ENCODE data around the gene NOX3.
A peak's percentile ranks its signal among the peaks of the same experiment; 100 is the strongest.
"Not testable (repeated sequence)": the region's sequence is repeated elsewhere in the genome, so short reads cannot be mapped to it uniquely, and the experiment has no call there.

The NOX3 gene, protein sequence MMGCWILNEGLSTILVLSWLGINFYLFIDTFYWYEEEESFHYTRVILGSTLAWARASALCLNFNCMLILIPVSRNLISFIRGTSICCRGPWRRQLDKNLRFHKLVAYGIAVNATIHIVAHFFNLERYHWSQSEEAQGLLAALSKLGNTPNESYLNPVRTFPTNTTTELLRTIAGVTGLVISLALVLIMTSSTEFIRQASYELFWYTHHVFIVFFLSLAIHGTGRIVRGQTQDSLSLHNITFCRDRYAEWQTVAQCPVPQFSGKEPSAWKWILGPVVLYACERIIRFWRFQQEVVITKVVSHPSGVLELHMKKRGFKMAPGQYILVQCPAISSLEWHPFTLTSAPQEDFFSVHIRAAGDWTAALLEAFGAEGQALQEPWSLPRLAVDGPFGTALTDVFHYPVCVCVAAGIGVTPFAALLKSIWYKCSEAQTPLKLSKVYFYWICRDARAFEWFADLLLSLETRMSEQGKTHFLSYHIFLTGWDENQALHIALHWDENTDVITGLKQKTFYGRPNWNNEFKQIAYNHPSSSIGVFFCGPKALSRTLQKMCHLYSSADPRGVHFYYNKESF

DNA sequence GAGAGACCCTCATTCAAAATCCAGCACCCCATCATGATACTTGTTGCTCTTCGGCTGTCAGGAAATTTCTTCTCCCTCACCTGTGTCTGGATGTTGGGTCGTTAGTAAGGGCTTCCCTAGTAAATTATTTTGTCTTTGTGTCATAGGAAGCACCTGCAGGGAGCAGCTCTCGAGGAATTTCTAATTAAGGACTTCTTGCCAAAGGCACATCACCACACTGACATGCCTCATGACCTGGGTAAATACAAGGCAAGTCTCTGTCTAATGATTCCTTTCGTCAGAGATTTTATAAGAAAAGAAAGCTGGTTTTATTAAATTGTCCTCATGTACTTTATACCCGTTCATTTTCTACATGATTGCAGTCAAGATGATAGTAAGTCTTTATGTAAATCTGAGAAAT lies at the start of gene NOX3:
Gene NOX3 (minus strand): TSS at position 74 of the 400 bp plus-strand sequence. CDS start 39 bp downstream, at position 35.
- no peak within 1 kb of the TSS for H3K4me3 Mint-ChIP-seq
- H3K27me3 Mint-ChIP-seq, result peaks cover 27% of the 10 kb centered on the region
- H3K36me3 Mint-ChIP-seq, result no peaks in the 10 kb centered on the region
- ATAC-seq, result no peak
- H3K27ac Mint-ChIP-seq, result no peak within 1 kb of the TSS
- H3K9me3 Mint-ChIP-seq, result no peaks in the 10 kb centered on the region
- H3K4me1 Mint-ChIP-seq, result no peaks in the 10 kb centered on the region

DNA sequence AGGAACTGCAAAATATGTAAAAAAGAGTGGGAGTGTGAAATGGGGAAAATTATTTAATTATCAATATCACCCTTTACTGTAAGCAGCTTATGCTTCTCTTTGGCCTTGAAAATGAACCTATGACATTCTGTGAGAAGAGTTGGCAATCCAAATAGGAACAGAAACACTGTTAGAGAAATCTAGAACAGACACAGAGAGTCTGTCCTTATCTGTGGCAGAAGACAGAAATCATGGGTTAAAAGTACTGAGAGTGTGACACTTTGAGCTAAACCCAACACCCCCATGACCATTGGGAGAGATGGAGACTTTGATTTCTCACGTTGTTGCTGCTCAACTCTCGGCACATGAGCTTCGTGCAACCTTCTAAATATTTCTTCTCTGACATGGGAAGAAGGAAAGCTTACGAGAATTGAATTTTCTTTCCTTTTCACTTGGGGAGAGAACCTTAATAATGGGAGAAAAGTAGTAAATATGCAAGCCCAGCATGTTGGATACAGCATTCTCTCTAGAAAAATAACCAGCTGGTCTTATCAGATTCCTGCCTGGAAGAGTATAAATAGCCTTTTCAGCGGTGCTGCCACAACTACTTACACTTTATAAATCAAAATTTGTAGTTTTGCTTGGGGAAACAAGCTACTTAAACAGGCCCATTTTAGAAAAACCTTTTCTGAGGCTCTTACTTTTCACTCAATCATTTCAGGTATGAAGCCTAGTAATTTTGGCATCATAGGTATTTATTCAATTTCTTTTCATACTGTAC lies 49.4 kb upstream of the NOX3 start:
- H3K4me3 Mint-ChIP-seq, result no peak overlapping the region
- no peaks in the 10 kb centered on the region for H3K4me1 Mint-ChIP-seq
- ATAC-seq, result no peak
- H3K27me3 Mint-ChIP-seq, result no peaks in the 10 kb centered on the region
- H3K36me3 Mint-ChIP-seq, result no peaks in the 10 kb centered on the region
- H3K27ac Mint-ChIP-seq, result no peak overlapping the region
- H3K9me3 Mint-ChIP-seq, result peaks cover 3% of the 10 kb centered on the region

DNA sequence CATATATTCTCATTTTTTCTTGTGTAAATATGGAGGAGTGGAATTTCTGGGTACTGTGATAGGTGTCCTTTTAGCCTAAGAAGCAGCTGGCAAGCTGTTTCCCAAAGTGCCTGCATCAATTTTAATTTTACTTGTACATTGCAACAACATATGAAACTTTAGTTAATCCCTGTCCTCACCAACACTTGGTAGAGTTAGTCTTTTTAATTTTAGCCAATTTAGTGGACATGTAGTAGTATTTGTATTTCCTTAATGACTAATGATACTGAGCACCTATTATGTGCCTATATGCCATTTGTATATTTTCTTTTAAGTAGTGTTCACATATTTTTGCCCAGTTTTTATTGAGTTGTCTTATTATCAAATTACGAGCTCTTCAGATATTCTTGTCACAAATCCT lies 46.8 kb upstream of the NOX3 start:
- Mint-ChIP-seq H3K9me3 (peaks cover 3% of the 10 kb centered on the region), H3K4me1 (no peaks in the 10 kb centered on the region), H3K27ac (no peak overlapping the region), H3K27me3 (no peaks in the 10 kb centered on the region), H3K36me3 (no peaks in the 10 kb centered on the region), H3K4me3 (no peak overlapping the region)
- no peak for ATAC-seq

DNA sequence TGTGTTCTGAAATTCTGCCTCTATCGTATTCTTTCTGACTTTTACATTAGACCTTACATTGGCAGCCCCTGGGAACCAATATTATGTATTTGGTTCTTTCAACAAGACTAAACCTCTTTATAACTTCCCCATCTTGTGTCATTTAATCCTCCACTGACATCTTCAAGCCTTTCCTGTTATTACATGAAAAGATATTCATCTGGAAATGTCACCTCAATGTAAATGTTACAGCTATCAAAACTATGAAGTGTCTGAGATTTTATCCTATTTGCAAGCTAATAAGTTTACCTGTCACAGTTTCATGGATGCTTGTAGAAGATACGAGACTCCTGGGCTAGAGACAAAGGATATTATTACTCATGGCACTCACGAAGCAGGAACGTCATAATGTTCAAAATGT lies 43.9 kb upstream of the NOX3 start:
- ATAC-seq, result no peak
- H3K4me1 Mint-ChIP-seq, result no peaks in the 10 kb centered on the region

DNA sequence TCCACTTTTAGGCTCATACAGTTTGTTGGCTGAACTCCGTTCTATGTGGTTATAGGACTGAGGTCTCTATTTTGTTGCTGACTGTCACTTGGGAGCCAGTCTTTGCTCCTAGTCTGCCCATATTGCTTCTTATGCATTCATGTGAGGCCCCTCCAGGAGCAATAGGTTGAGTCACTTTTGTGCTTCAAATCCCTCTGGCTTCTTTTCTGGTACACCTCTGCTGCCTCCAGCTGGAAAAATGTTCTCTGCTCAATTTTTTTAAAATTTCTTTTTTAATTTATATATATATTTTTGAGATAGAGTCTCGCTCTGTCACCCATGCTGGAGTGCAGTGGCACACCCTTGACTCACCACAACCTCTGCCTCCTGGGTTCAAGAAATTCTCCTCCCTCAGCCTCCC lies 42.7 kb upstream of the NOX3 start:
- H3K4me3 Mint-ChIP-seq, result no peak overlapping the region
- peaks cover 4% of the 10 kb centered on the region for H3K4me1 Mint-ChIP-seq
- peaks cover under 1% of the 10 kb centered on the region for H3K9me3 Mint-ChIP-seq
- H3K27me3 Mint-ChIP-seq, result no peaks in the 10 kb centered on the region
- H3K27ac Mint-ChIP-seq, result no peak overlapping the region
- no peak for ATAC-seq
- H3K36me3 Mint-ChIP-seq, result no peaks in the 10 kb centered on the region

More for the DNA sequence above, 43.9 kb upstream of the NOX3 start:
- Mint-ChIP-seq H3K27ac (no peak overlapping the region), H3K9me3 (peaks cover 3% of the 10 kb centered on the region), H3K36me3 (no peaks in the 10 kb centered on the region), H3K4me3 (no peak overlapping the region), H3K27me3 (no peaks in the 10 kb centered on the region)

DNA sequence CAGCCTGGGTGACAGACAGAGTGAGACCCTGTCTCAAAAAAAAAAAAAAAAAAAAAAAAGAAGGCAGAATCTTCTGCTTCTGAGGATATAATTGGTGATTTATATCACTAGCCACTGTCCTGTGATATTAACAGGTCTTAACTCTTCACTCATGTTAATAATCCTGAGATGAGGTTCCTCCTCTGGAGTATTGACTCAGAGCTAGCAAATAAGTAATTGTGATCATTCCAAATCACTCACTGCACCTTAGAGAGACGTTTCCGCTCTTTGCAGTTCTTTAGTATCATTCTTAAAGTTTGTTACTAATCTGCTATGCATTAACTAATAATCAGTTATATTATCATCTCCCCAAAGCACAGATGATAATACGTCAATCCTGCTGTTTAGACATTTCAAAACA lies 41.6 kb upstream of the NOX3 start:
- peaks cover 15% of the 10 kb centered on the region for H3K4me1 Mint-ChIP-seq
- H3K9me3 Mint-ChIP-seq, result peaks cover 4% of the 10 kb centered on the region
- ATAC-seq, result no peak

DNA sequence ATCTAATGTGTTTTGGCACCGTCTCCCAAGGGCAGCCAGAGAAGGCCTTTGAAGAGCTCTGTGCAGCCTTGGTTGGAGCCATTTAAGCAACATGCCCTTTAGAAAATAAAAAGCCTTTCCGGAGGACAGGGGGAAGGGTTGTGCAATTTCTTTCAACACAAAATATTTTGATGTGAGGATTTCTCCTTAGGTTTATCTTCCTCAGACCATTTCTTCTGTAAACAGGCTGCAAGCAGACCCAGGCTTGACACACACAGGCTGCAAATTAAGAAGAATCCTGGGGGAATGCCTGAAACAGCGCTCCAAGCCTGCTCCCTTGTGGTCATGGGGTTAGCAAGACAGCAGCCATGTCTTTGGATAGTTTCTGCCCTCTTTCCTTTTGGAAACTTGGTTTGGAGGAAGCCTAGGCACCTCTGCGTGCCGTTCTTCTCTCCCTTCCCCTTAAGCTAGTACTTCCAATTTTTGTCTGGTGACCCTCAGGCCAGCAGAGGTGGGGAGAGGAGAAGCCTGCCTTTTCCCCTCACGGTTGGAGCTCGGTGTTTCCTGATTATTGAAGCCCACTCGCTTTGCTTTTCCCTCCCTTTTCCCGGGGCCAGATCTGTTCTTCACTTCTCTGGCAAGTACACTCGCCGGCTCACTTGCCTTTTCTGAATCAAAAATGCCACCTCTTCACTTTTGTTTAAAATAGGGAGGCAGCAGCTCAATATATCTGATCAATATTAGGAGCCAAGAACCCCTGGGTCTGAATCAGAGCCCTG lies 39.6 kb upstream of the NOX3 start:
- ATAC-seq, result no peak
- Mint-ChIP-seq H3K4me1 (peaks cover 15% of the 10 kb centered on the region), H3K27ac (no peak overlapping the region), H3K27me3 (no peaks in the 10 kb centered on the region), H3K9me3 (peaks cover 4% of the 10 kb centered on the region), H3K36me3 (no peaks in the 10 kb centered on the region), H3K4me3 (no peak overlapping the region)

More for the DNA sequence above, 41.6 kb upstream of the NOX3 start:
- no peak overlapping the region for H3K4me3 Mint-ChIP-seq
- no peaks in the 10 kb centered on the region for H3K27me3 Mint-ChIP-seq
- no peaks in the 10 kb centered on the region for H3K36me3 Mint-ChIP-seq
- no peak overlapping the region for H3K27ac Mint-ChIP-seq

DNA sequence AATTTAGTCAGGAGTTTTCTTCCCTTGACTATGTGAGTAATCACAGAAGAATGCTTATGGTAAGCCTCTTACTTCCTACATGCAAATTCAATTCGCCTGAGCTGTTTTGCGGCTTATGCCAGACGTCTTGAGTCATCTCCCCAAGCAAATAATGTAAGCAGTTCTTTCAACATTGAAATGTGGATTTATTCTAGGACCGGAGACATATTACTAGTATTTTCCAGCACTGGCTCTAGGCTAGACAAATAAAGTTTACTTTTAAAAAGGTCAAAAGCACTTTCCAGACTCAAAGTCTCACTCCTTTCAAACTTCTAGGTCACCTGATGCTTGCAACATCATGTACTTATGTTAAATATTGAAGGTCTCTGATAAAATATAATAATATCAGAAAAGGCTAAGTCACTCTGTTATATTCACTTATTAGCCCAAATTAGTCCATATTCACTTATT lies 38.1 kb upstream of the NOX3 start:
- Mint-ChIP-seq H3K4me1 (peaks cover 15% of the 10 kb centered on the region), H3K27me3 (no peaks in the 10 kb centered on the region), H3K27ac (no peak overlapping the region), H3K9me3 (peaks cover 4% of the 10 kb centered on the region), H3K4me3 (no peak overlapping the region), H3K36me3 (no peaks in the 10 kb centered on the region)
- peak; percentile 86 for ATAC-seq

DNA sequence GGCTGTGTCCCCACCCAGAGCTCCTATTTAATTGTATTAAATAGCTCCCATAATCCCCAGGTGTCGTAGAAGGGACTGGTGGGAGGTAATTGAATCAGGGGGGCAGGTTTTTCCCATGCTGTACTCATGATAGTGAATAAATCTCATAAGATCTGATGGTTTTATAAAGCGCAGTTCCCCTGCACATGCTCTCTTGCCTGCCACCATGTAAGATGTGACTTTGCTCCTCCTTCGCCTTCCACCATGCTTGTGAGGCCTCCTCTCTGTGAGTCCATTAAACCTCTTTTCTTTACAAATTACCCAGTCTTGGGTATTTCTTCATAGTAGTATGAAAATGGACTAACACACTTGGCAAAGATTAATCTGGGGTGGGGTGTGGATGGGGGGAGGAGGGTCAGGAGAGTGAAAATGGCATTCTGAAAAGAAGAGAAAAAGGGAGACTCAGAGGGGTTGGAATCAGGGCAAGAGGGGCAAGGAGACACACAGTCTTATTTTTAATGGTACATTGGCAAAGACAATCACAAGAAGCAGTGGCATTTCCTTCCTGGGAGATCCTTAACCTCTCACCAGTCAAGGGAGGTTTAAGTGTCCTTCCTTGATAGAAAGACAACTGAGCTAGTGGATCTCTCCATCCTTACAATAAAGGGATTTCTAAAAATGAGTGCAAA lies 37.5 kb upstream of the NOX3 start:
- H3K27me3 Mint-ChIP-seq, result no peaks in the 10 kb centered on the region

DNA sequence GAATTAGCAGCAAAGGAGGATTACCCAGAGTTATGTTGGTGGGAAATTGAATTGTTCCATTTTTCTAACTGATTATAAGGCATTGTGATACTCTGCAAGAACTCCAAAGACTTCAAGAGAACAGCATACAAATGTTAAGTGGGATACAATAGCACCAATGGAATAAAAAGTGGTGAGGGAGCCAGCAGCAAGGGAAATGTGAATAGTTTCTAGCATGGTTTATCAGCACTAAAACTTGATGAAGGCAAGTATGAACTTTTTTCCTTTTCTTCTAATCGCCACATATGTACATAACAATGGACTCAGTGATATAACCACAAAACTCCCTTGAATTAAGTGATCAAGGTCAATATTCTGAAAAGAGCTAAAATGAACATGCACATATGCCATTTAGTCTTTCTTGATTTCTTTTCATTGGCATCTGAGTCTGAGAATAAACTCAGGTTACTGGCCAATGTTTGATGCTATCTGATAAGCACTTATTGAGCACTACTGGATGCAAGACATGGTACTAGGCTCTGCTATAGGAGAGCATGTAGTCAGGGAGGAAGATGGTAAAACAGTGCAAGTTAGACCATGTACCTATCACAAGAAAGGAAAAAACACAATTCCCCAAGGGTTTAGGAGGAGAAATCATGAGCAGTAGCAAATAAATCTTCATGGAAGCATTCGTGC lies 36.6 kb upstream of the NOX3 start:
- no peak overlapping the region for H3K4me3 Mint-ChIP-seq
- no peaks in the 10 kb centered on the region for H3K36me3 Mint-ChIP-seq
- no peak for ATAC-seq
- no peaks in the 10 kb centered on the region for H3K27me3 Mint-ChIP-seq
- peaks cover 4% of the 10 kb centered on the region for H3K9me3 Mint-ChIP-seq
- peaks cover 15% of the 10 kb centered on the region for H3K4me1 Mint-ChIP-seq
- H3K27ac Mint-ChIP-seq, result no peak overlapping the region

More for the DNA sequence above, 37.5 kb upstream of the NOX3 start:
- Mint-ChIP-seq H3K36me3 (no peaks in the 10 kb centered on the region), H3K9me3 (peaks cover 4% of the 10 kb centered on the region), H3K27ac (no peak overlapping the region), H3K4me3 (no peak overlapping the region), H3K4me1 (peaks cover 15% of the 10 kb centered on the region)
- ATAC-seq, result no peak

DNA sequence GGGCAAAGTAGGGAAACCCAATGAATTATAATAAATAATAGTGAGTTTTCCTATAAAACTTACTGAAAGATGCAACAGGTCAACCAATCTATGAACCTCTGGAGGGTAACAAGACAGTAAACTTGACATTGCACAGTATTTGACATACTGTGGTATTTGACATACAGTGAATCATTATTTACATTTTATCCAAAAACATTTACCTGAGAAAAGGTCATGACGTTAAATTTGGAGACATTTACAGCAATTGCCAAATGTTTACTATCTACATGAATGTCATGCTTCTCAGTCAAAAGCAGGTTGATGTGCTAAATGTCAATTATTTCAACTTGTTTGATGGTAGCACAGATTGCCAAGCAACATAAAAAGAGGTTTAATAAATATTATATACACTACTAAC lies 35.8 kb upstream of the NOX3 start:
- Mint-ChIP-seq H3K9me3 (peaks cover 4% of the 10 kb centered on the region), H3K27ac (no peak overlapping the region), H3K27me3 (no peaks in the 10 kb centered on the region), H3K4me3 (no peak overlapping the region), H3K36me3 (no peaks in the 10 kb centered on the region), H3K4me1 (peaks cover 15% of the 10 kb centered on the region)
- no peak for ATAC-seq

DNA sequence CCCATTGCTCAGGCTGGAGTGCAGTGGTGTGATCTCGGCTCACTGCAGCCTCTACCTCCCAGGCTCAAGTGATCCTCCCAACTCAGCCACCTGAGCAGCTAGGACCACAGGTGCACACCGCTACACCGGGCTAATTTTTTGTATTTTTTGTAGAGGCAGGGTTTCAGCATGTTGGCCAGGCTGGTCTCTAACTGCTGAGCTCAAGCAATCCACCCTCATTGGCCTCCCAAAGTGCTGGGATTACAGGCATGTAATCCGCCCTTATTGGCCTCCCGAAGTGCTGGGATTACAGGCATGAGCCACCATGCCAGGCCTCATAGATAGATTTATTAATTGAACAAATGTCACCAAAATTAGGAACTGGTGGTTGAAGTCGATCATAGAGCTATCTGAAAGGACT lies 32.6 kb upstream of the NOX3 start:
- not testable (repeated sequence) for ATAC-seq, H3K36me3 Mint-ChIP-seq, H3K27me3 Mint-ChIP-seq, H3K4me3 Mint-ChIP-seq, H3K4me1 Mint-ChIP-seq, H3K9me3 Mint-ChIP-seq, H3K27ac Mint-ChIP-seq

DNA sequence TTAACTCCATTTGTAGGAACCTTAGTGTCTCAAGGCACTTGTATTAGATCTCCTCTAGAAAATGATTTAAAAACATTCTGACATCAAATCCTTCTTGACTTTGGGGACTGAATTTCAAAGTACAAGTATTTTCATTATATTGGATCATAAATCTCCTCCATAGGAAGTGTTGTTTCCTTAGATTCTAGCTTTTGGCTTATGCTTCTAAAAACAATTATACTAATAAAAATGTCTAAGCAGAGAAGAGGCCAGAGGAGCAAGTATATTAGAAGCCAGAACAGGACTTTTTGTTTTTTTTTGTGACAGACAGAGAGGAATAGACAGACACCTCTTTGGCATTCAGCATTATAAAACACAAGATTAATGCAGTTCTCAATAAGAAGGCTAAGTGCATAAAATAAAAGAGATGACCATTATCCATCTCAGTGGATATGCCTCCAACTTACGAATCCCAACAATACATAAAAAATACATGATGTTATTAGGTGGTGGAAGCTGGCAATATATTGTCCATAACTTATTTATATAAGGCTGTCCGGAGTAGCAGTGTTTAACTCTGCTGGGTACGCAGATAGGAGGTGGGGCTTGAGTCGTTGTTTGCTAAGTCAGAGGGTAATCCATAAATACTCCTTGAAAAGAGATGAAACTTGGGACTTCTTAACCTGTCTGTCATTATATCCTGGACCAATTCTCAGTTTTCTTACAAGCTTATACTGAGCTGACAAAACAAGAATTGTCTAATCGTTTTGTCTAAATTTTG lies 31.9 kb upstream of the NOX3 start:
- Mint-ChIP-seq H3K36me3 (no peaks in the 10 kb centered on the region), H3K4me3 (no peak overlapping the region), H3K27me3 (no peaks in the 10 kb centered on the region), H3K27ac (no peak overlapping the region), H3K4me1 (peaks cover 3% of the 10 kb centered on the region), H3K9me3 (peaks cover 3% of the 10 kb centered on the region)
- ATAC-seq, result no peak

All from stimulated activated memory B cell treated with anti-CD40 and anti-IgM and Interleukin-4, amounts not matched to agents 10 μg/mL and 1 μg/mL and 100 μg/mL, for 72 hours (primary cell).